Esophagus muscularis mucosa (tissue), 4 donors: ENCODE data around the gene YPEL4. TPM values are rescaled to one million over a fixed set of nuclear protein-coding genes. Genes with fewer than 3 reads are reported as not detected.

Source experiments
- DNase-seq: peaks from one replicate; pipeline ENCODE4 v3.0.0-alpha.2; 2017; ENCODE audit errors: extremely low spot score
- H3K27ac ChIP-seq, 4 donors: fragments of 200-600 bp; sonication (generic); replicated peaks in 1 of 4; 1 replicate in 3 of 4; 2 replicates in 1 of 4; pipeline ENCODE4 v1.5.1; 2016 to 2019; ENCODE audit warnings: mild to moderate bottlenecking in 1 of 4
- H3K27me3 ChIP-seq, 4 donors: fragments of 200-600 bp; sonication (generic); one replicate each; pipeline versions ENCODE4 v1.5.1 to v1.6.0; 2016 to 2019
- H3K36me3 ChIP-seq, 4 donors: fragments of 200-600 bp; sonication (generic); one replicate each; pipeline ENCODE4 v1.5.1; 2016 to 2019
- H3K4me1 ChIP-seq, 4 donors: fragments of 200-600 bp; sonication (generic); one replicate each; pipeline ENCODE4 v1.5.1; 2016 to 2019
- H3K4me3 ChIP-seq, 4 donors: fragments of 200-600 bp; sonication (generic); 1 replicate in 2 of 4; 2 replicates in 2 of 4; pipeline ENCODE4 v1.5.1; 2016 to 2019; ENCODE audit warnings: mild to moderate bottlenecking in 4 of 4, moderate library complexity in 1 of 4
- H3K9me3 ChIP-seq, 4 donors: fragments of 200-600 bp; sonication (generic); 1 replicate in 3 of 4; 2 replicates in 1 of 4; pipeline ENCODE4 v1.5.1; 2016 to 2019
- CTCF ChIP-seq, 3 experiments: fragments of 200-600 bp in 2 of 3; fragments of 450-650 bp in 1 of 3; sonication (generic) in 2 of 3; IDR thresholded peaks; one replicate each; pipeline ENCODE4 v1.5.1; 2017 to 2019; ENCODE audit warnings: antibody characterized with exemption in 3 of 3, mild to moderate bottlenecking in 2 of 3, moderate library complexity in 1 of 3
- EP300 ChIP-seq: sonication (generic); formaldehyde crosslinking; IDR thresholded peaks from one replicate; pipeline ENCODE4 v1.6.1; 2017; ENCODE audit warnings: antibody characterized with exemption
- POLR2A ChIP-seq: fragments of 450-650 bp; IDR thresholded peaks from one replicate; pipeline ENCODE4 v1.6.1; 2017; ENCODE audit warnings: antibody characterized with exemption, moderate library complexity, mild to moderate bottlenecking, low read depth
- POLR2AphosphoS5 ChIP-seq, 2 donors: sonication (generic); formaldehyde crosslinking; IDR thresholded peaks; one replicate each; pipeline ENCODE4 v1.6.1; 2017; ENCODE audit warnings: antibody characterized with exemption in 2 of 2
- WGBS: methylation state at CpG from one replicate; pipeline ENCODE4 v1.1.5; 2018; 5-methylcytosine and 5-hydroxymethylcytosine counted together
- intact Hi-C: fragments of 100-400 bp; cut with DNase I; formaldehyde crosslinking; loops from one replicate; pipeline ENCODE4 v1.15.1; 2023
- small RNA-seq, 3 donors: library from RNA; depleted of rRNA; stranded (forward); fragments of <200 nt; gene quantifications; one replicate each; pipeline ENCODE3, GENCODE V24; 2016
- total RNA-seq, 4 donors: library from RNA; depleted of rRNA; stranded (reverse); fragments of >200 nt; gene quantifications; one replicate each; pipeline versions ENCODE4 v1.1.0 to v1.2.1, GENCODE V29; 2016

The YPEL4 gene
- total RNA-seq, 4 donors from 2014 or later, result 0.50 to 2.5 (median 1.0) TPM

DNA sequence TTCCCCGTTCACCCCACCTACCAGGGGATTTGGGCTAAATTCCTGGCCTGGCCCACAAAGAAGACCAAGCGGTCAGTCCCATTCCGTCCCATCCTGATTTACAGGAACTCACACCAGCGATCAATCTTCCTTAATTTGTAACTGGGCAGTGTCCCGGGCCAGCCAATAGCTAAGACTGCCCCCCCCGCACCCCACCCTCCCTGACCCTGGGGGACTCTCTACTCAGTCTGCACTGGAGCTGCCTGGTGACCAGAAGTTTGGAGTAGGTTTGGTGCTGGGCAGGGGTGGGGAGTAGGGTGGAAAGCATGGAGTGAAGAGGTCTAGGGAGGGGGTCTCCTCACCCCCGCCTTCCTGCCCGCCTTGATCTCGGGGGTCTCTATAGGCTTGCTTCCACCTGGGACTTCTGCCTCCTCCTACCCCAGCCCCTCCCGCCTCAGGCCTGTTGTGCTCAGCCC, 52.2 kb downstream of the YPEL4 start, which contains the start of gene SERPING1:
TSS of gene SERPING1 (plus strand) at position 225 of the 455 bp plus-strand sequence. CDS start 586 bp downstream, outside the sequence.
- intact Hi-C loops, result no loop called here
- no peaks in the 10 kb centered on the region for H3K27me3 ChIP-seq
- peak within 1 kb of the TSS; percentile 86 to 94 (median 88) for H3K27ac ChIP-seq
- no peak for TF ChIP-seq EP300
- peak in 1 of 2 donors; percentile 60 for TF ChIP-seq POLR2AphosphoS5 (IDR thresholded peaks at IDR 0.05)
- WGBS, result 22% methylated on average over 6 of the region's 10 CpGs
- peaks cover 0 to 21% (median 10%) of the 10 kb centered on the region in 4 donors for H3K36me3 ChIP-seq
- peak; percentile 97 for DNase-seq
- H3K9me3 ChIP-seq, result no peaks in the 10 kb centered on the region
- H3K4me3 ChIP-seq, result peak within 1 kb of the TSS; percentile 66 to 77 (median 67)
- H3K4me1 ChIP-seq, result peaks cover 6 to 29% (median 27%) of the 10 kb centered on the region in 4 donors

DNA sequence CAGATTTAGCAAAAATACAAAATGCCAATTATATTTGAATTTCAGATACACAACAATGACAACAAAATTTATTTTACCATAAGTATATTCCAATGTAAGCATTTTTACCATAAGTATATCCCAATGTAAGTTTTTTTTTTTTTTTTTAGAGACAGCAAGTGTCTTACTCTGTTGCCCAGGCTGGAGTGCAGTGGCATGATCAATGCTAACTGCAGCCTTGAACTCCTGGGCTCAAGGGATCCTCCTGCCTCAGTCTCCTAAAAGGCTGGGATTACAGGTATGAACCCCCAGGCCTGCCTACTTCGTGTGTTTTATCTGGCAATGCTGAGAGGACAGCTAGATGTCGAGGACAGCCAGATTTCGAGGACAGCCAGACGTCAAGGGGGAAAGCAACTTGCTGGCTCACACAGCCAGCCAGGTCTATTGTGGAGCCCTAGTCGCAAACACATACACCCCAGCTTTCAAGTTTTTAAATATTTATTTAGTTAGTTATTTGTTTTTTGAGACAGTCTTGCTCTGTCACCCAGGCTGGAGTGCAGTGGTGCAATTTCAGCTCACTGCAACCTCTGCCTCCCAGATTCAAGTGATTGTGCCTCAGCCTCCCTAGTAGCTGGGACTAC, 53.3 kb downstream of the YPEL4 start:
- intact Hi-C loops, result no loop called here
- H3K36me3 ChIP-seq, result peaks cover 0 to 10% (median 4%) of the 10 kb centered on the region in 4 donors
- no peaks in the 10 kb centered on the region for H3K9me3 ChIP-seq
- H3K4me1 ChIP-seq, result peaks cover 6 to 29% (median 27%) of the 10 kb centered on the region in 4 donors
- H3K27ac ChIP-seq, result peak overlapping the region; percentile 86 to 94 (median 88)
- H3K4me3 ChIP-seq, result no peak overlapping the region
- TF ChIP-seq POLR2A (no peak), CTCF (IDR thresholded peaks at IDR 0.05) (no peak), POLR2AphosphoS5 (IDR thresholded peaks at IDR 0.05) (no peak), EP300 (no peak)
- no peak for DNase-seq
- H3K27me3 ChIP-seq, result no peaks in the 10 kb centered on the region
- 89% methylated on average over 5 of the region's 5 CpGs for WGBS

Small RNA genes within 50 kb of the gene (small RNA-seq; reads per million reads assigned to genes)
- gene MIR130A, result 655 to 864 (median 757) reads per million in 3 donors

Other genes with a start within 250 kb of the YPEL4 start
- 10 to 100 TPM; 26.6 to 90.4 (median 77.0) TPM for gene SLC43A3, start 222.8 kb downstream of the YPEL4 start, total RNA-seq
- 1 to 10 TPM in 1 of 4 donors, under 1 TPM in 2, not detected in 1; 0.33 to 1.1 (median 0.91) TPM for gene RTN4RL2, start 189.4 kb downstream of the YPEL4 start, total RNA-seq
- 10 to 100 TPM; 17.7 to 33.2 (median 23.5) TPM for gene SLC43A1, start 134.2 kb downstream of the YPEL4 start, total RNA-seq
- 10 to 100 TPM; 41.9 to 49.1 (median 43.1) TPM for gene TIMM10, start 119.2 kb downstream of the YPEL4 start, total RNA-seq
- gene SMTNL1, start 112.3 kb downstream of the YPEL4 start, total RNA-seq, result not detected
- gene UBE2L6, start 82.2 kb downstream of the YPEL4 start, total RNA-seq, result 10 to 100 TPM; 15.8 to 40.3 (median 32.8) TPM
- gene SERPING1, start 52.2 kb downstream of the YPEL4 start, total RNA-seq, result 100 to 1,000 TPM; 290 to 585 (median 569) TPM
- 10 to 100 TPM in 3 of 4 donors, 1 to 10 TPM in 1; 8.3 to 18.1 (median 14.7) TPM for gene CLP1, start 7.8 kb upstream of the YPEL4 start, total RNA-seq
- 10 to 100 TPM; 36.5 to 57.7 (median 47.8) TPM for gene ZDHHC5, start 18.2 kb upstream of the YPEL4 start, total RNA-seq
- 10 to 100 TPM in 3 of 4 donors, 1 to 10 TPM in 1; 5.8 to 26.1 (median 11.8) TPM for gene MED19, start 62.3 kb upstream of the YPEL4 start, total RNA-seq
- gene TMX2, start 62.7 kb upstream of the YPEL4 start, total RNA-seq, result 10 to 100 TPM; 31.1 to 52.8 (median 46.1) TPM
- 100 to 1,000 TPM in 1 of 4 donors, 10 to 100 TPM in 3; 71.4 to 109 (median 82.6) TPM for gene SELENOH, start 91.6 kb upstream of the YPEL4 start, total RNA-seq
- gene BTBD18, start 101.9 kb upstream of the YPEL4 start, total RNA-seq, result not detected
- gene CTNND1, start 111.9 kb upstream of the YPEL4 start, total RNA-seq, result 100 to 1,000 TPM in 1 of 4 donors, 10 to 100 TPM in 3; 78.1 to 101 (median 89.5) TPM